ENCODE measurements around the gene SIPA1L3. TPM values are rescaled to one million over a fixed set of nuclear protein-coding genes. Genes with fewer than 3 reads are reported as not detected.

Gene SIPA1L3
- total RNA-seq, 1 experiment from 2014 or later, result 19.9 TPM

DNA sequence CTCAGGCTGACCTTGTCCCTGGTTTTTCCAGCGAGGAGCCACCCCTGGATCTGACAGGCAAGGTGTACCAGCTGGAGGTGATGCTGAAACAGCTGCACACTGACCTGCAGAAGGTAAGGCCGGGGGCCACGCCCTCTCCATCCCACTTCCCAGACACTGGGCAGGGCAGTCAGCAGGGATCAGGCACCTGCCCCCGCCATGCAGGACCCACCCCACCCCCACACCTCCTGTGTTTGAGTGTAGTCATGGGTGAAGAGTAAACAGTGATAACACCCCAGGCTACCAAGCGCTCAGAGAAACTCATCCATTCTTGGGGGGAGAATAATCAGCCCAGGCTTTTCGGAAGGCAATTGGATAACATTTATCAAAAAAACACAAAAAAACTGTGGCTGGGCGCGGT is 297.1 kb downstream of the SIPA1L3 start:
- intact Hi-C loops (cut with micrococcal nuclease; ENCODE audit: unreplicated experiment), result no loop called here
- H3K4me1 ChIP-seq (ENCODE audit: insufficient read depth, low read length, poor library complexity, severe bottlenecking), result no peaks in the 10 kb centered on the region
- DNase-seq (ENCODE audit: low spot score), result no peak
- POLR2A ChIA-PET (ENCODE audit: low non-redundant PET), result no interaction called here
- no peaks in the 10 kb centered on the region for H3K27me3 ChIP-seq (replicated peaks; ENCODE audit: insufficient read depth, low read depth, low read length, poor library complexity)
- H3K9me3 ChIP-seq (ENCODE audit: low read depth, low read length, poor library complexity, severe bottlenecking), result no peaks in the 10 kb centered on the region
- TF ChIP-seq, protein P1, sequence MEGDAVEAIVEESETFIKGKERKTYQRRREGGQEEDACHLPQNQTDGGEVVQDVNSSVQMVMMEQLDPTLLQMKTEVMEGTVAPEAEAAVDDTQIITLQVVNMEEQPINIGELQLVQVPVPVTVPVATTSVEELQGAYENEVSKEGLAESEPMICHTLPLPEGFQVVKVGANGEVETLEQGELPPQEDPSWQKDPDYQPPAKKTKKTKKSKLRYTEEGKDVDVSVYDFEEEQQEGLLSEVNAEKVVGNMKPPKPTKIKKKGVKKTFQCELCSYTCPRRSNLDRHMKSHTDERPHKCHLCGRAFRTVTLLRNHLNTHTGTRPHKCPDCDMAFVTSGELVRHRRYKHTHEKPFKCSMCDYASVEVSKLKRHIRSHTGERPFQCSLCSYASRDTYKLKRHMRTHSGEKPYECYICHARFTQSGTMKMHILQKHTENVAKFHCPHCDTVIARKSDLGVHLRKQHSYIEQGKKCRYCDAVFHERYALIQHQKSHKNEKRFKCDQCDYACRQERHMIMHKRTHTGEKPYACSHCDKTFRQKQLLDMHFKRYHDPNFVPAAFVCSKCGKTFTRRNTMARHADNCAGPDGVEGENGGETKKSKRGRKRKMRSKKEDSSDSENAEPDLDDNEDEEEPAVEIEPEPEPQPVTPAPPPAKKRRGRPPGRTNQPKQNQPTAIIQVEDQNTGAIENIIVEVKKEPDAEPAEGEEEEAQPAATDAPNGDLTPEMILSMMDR (conservative IDR thresholded peaks at IDR 0.05; ENCODE audit: low read depth, low read length), result no peak
- no peak for TF ChIP-seq EZH2 (IDR thresholded peaks at IDR 0.05; ENCODE audit: borderline replicate concordance, low read depth, low read length, poor library complexity, severe bottlenecking)
- BruUV-seq (replicated peaks), result no TSS peak
- CTCF ChIA-PET, result no interaction called here
- H3K27ac ChIP-seq (ENCODE audit: low read depth, low read length, poor library complexity, severe bottlenecking), result no peak overlapping the region
- no peaks in the 10 kb centered on the region for H3K36me3 ChIP-seq (ENCODE audit: insufficient read depth, low read length, poor library complexity, severe bottlenecking)
- H3K4me3 ChIP-seq (ENCODE audit: low read depth, low read length, poor library complexity, severe bottlenecking), result no peak overlapping the region

DNA sequence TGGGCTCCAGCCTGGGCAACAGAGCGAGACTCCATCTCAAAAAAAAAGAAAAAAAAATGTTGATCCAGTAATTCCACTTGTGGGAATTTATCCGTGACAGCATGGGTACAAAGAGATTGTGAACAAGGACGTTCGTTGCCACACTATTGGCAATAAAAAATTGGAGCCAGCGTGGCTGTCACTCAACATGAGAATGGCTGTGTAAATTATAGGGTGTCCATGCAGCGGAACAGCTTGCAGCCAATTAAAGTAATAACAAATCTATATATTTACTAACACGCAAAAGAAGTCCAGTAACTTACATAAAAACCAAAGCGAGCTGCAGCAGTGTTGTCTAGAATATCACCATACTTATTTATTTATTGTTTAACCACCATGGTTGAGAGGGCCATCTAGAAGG is 297.7 kb downstream of the SIPA1L3 start:
- BruUV-seq (replicated peaks), result no TSS peak
- ChIA-PET POLR2A (ENCODE audit: low non-redundant PET) (no interaction called here), CTCF (interaction anchor here (0.6 kb wide), 1 partner anchor 1123 kb away, joined by 3 read pairs; no protein-coding TSS in a partner anchor)

DNA sequence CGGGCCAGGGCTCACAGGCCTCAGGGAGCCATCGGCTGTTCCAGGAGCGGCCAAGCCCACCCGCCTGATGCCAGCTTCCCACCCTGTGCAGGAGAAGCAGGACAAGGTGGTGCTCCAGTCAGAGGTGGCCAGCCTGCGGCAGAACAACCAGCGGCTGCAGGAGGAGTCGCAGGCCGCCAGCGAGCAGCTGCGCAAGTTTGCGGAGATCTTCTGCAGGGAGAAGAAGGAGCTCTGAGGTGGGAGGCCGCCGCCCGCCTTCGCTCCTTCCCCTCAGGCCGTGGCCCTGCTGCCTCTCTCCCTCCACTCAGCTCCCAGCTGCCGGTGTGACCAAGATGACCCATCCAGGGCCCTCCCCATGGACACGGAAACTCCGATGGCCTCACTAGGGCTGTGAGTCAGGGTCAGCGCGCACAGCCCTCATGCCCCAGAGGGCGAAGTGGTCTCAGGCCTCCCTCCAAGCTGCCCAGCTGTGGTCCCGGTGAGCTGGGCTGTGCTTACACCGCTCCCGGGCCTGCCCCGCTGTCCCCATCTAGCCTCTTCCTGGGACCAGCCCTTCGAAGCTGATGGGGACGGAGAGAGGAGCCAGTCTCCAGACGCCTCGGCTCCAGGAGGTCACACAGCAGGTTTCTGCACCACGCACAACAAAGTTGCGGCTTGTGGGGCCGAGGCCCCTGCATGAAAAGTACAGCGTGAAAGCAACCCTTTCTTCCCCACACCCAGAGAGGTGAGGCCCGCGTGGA is 299.2 kb downstream of the SIPA1L3 start:
- no peak overlapping the region for H3K27ac ChIP-seq (ENCODE audit: low read depth, low read length, poor library complexity, severe bottlenecking)
- BruUV-seq (replicated peaks), result no TSS peak
- POLR2A ChIA-PET (ENCODE audit: low non-redundant PET), result no interaction called here
- CTCF ChIA-PET, result no interaction called here
- DNase-seq (ENCODE audit: low spot score), result no peak
- H3K4me3 ChIP-seq (ENCODE audit: low read depth, low read length, poor library complexity, severe bottlenecking), result no peak overlapping the region
- no peaks in the 10 kb centered on the region for H3K36me3 ChIP-seq (ENCODE audit: insufficient read depth, low read length, poor library complexity, severe bottlenecking)
- intact Hi-C loops (cut with micrococcal nuclease; ENCODE audit: unreplicated experiment), result no loop called here
- peaks cover 18% of the 10 kb centered on the region for H3K4me1 ChIP-seq (ENCODE audit: insufficient read depth, low read length, poor library complexity, severe bottlenecking)
- H3K27me3 ChIP-seq (replicated peaks; ENCODE audit: insufficient read depth, low read depth, low read length, poor library complexity), result peaks cover 7% of the 10 kb centered on the region
- TF ChIP-seq, protein P1 (conservative IDR thresholded peaks at IDR 0.05; ENCODE audit: low read depth, low read length), result no peak
- TF ChIP-seq EZH2 (IDR thresholded peaks at IDR 0.05; ENCODE audit: borderline replicate concordance, low read depth, low read length, poor library complexity, severe bottlenecking), result no peak
- no peaks in the 10 kb centered on the region for H3K9me3 ChIP-seq (ENCODE audit: low read depth, low read length, poor library complexity, severe bottlenecking)

More for the DNA sequence above, 297.7 kb downstream of the SIPA1L3 start:
- Histone ChIP-seq H3K4me1 (ENCODE audit: insufficient read depth, low read length, poor library complexity, severe bottlenecking) (peaks cover 4% of the 10 kb centered on the region), H3K4me3 (ENCODE audit: low read depth, low read length, poor library complexity, severe bottlenecking) (no peak overlapping the region), H3K36me3 (ENCODE audit: insufficient read depth, low read length, poor library complexity, severe bottlenecking) (no peaks in the 10 kb centered on the region), H3K27ac (ENCODE audit: low read depth, low read length, poor library complexity, severe bottlenecking) (no peak overlapping the region), H3K27me3 (replicated peaks; ENCODE audit: insufficient read depth, low read depth, low read length, poor library complexity) (peaks cover 2% of the 10 kb centered on the region), H3K9me3 (ENCODE audit: low read depth, low read length, poor library complexity, severe bottlenecking) (no peaks in the 10 kb centered on the region)
- TF ChIP-seq, protein P1 (conservative IDR thresholded peaks at IDR 0.05; ENCODE audit: low read depth, low read length), result no peak
- TF ChIP-seq EZH2 (IDR thresholded peaks at IDR 0.05; ENCODE audit: borderline replicate concordance, low read depth, low read length, poor library complexity, severe bottlenecking), result no peak
- intact Hi-C loops (cut with micrococcal nuclease; ENCODE audit: unreplicated experiment), result no loop called here
- DNase-seq (ENCODE audit: low spot score), result no peak

All from A673 (cell line).